Kidney tubule cell (primary cell): ENCODE results near the gene KCNJ6.
"Not testable (repeated sequence)": the region's sequence is repeated elsewhere in the genome, so short reads cannot be mapped to it uniquely, and the experiment has no call there.

ENCODE experiments used
- DNase-seq: peaks from one replicate; pipeline ENCODE4 v3.0.0-alpha.2; 2018; ENCODE audit warnings: low spot score

Gene KCNJ6

DNA sequence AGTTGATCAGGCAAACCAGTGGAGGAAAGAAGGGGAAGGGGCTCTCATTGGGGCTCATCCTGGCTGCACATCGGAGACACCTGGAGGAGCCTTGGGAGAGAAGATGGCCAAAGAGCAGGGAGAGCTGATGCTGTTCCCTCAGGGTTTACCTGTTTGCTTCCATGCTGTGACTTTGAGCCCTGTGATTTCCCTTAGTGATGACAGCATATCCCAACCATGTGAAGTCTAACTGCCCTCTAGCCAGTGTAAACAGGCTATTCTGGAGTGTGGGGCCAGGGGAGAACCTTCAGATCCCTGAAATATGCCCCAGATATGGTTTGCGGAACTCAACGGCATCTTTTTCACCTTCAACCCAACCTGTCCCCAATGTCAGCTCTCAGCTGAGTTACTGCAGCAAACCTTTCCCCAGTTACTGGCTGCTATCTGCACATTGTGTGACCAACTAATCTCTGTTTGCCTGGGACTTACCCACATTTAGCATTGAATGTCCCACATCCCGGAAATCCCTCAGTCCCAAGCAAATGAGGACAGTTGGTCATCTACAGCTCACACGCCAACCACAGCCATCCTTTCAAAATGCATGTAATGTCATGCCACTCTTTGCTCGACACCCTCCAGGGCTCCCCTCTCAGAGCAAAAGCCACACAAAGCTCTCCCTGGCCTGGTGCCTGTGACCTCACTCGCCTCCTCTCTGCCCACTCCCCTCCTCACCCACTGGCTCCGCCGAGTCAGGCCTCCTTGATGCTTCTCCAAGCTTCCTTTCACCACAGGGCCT, 242.3 kb downstream of the KCNJ6 start:
- peak; percentile 19 for DNase-seq

DNA sequence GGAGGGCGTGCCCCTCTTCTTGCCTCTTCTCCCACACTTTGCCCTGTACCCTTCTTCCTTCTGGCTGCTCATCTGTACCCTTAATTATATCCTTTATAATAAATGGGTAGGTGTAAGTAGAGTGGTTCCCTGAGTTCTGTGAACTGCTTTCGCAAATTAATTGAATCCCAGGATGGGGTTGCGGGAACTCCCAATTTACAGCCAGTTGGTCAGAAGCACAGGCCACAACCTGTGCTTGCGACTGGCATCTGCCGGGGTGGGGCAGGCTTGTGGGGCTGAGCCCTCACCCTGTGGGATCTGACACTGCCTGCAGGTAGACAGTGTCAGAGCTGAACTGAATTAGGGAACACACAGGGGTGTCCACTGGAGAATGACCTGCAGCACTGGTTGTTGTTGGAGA, 244.9 kb downstream of the KCNJ6 start:
- DNase-seq: no peak

DNA sequence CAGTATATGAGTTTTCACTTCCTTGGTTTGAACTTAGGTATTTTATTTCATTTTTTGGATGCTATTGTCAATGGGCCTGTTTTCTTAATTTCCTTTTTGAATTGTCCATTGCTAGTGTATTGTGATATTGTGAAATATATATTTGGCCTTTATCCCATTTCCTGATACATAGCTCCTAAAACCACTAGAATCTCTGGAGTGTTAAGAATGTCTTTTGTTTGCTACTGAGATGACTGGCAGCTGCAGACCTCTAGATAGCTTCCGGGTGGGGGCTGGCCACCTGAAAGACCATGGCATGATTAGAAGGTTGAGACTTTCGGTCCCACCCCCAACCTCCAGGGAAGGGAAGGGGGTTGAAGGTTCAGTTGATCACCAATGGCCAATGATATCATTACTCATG, 245.4 kb downstream of the KCNJ6 start:
- DNase-seq: peak; percentile 67

DNA sequence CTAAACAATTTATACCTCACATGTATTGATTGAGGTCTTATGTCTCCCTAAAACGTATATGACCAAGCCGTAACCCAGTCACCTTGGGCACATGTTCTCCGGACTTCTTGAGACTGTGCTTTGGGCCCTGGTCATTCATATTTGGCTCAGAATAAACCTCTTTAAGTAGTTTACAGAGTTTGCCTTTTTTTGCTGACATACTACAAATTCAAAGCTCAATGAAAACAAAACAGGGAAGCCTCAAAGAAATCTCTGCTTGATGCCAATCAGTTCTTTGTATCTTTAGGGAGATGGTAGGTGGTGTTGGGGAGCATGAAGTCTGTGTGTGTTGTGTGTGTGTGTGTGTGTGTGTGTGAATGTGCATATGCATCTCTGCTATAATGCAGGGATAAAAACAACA, 247.0 kb downstream of the KCNJ6 start:
- no peak for DNase-seq

DNA sequence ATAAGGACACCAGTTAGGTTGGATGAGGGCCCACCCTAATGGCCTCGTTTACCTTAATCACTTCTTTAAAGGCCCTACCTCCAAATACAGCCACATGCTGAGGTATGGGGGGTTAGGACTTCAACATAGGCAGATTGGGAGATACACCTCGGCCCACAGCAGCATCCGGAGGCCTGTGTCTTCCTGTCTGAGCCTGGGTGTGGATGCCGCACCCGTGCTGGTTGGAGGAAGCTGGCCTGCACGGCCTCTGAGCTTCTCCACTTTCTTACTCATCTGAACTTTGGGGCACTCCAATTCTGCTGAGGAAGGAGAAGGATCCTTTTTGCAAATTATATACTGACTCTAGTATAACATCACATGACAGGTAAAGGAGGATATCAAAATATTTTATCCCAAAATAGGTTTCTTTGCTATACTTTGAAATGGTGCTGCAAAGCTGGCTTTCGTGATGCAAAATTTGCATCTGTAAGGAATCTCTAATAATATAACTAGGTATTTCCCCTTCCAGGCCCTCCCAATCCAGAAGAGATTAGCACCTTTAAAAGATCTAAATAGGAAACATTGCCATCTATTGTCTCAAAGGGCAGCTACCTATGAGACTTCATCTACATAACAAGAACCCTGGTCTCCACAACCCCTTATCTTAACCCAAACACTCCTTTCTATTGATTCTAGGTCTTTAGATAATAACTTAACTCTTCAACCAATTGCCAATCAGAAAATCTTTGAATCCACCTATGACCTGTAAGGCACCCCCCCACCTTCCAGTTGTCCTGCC, 247.6 kb downstream of the KCNJ6 start:
- DNase-seq: no peak

DNA sequence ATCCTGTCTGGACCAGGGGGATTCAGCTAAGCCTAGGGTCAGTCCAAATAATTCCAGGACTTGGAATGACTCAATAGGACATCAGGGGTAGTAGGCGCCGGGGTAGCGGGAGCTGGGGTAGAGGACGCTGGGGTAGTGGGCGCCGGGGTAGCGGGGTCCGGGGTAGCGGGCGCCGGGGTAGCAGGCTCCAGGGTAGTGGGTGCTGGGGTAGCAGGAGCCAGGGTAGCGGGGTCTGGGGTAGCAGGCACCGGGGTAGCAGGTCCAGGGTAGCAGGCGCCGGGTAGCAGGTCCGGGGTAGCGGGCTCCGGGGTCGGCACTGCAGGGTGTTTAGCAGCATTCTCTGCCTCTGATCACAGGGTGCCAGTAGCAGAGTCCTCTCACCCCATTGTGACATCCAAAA, 248.9 kb downstream of the KCNJ6 start:
- DNase-seq: no peak

DNA sequence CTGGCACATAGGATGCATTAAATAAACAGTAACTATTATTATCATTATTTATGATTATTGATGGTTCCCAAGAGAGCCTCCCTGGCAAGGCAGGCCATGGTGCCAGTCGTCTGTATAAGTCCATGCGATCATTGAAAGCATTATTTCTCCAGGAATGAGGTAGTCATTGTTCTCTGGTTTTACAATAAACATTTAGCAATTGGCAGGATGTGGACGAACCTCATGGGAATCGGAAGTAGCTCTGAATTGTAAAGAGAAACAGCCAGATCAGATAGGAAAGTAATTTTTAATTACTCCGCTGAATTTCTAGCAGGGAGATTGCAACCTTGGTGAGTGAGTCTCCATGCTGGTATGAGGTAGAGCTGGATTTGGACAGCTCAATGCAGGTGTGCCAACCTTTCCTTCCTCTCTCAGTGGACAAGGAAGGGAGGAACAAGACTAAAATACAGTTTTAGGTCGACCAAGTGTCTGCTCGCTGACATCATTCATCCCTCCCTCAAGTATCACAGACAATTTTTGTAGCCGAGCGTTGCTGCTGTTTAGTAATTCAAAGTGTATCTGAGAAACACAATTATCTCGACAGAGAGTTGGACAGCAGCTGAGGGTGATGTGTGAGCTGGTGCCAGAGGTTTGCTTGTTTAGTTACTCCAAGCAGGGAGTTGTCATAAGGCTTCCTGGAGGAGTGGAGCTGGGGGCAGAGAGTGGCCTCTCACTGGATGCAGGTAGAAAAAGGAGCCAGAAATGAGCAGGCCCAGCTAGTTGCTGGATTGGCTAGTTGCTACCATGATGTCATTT, 250.8 kb downstream of the KCNJ6 start:
- no peak for DNase-seq

DNA sequence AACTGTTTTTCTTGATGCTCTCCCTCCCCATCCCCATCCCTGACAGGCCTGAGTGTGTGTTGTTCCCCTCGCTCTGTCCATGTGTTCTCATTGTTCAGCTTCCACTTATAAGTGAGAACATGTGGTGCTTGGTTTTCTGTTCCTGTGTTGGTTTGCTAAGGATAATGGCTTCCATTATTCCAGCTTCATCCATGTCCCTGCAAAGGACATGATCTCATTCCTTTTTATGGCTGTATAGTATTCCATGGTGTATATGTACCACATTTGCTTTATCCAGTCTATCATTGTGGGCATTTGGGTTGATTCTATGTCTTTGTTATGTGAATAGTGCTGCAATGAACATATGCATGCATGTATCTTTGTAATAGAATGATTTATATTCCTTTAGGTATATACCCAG, 254.0 kb downstream of the KCNJ6 start:
- DNase-seq: not testable (repeated sequence)

DNA sequence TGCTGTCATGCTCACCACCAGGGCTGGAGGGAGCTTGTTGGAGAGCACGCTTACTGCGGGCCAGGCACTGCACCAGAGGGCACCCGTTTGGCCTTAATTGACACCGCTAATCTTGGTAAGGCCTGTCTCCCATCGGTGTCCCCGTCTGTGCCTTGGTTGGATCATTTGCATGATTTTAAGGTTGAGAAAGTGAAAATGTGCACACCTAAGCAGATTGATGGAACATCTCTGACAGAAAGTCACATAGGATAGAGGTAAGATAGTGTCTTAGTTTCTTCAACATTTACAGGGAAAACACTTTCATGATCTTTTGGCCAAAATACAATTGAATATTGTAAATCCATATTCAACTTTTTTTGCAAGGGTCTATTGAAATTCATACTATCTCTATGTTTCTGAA, 255.5 kb downstream of the KCNJ6 start:
- DNase-seq: no peak

DNA sequence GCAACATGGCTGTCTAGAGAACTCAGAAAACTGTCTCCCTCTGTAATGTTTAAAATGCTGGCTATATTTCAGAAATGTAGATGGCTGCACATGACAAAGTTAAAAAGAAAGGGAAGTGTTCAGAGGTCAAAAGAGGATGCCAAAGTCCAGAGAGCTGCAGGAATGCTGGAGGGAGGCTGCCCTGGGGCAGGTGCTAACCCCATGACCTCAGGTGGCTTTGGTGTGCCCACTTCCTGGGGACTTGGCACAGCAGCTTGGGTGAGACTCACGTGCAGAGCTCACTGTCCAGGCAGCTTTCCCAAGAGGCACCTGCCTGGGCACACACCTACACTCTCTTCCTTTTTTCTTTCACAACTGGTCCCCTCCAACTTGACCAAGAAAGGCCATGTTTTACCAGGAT, 256.4 kb downstream of the KCNJ6 start:
- DNase-seq: peak; percentile 52

DNA sequence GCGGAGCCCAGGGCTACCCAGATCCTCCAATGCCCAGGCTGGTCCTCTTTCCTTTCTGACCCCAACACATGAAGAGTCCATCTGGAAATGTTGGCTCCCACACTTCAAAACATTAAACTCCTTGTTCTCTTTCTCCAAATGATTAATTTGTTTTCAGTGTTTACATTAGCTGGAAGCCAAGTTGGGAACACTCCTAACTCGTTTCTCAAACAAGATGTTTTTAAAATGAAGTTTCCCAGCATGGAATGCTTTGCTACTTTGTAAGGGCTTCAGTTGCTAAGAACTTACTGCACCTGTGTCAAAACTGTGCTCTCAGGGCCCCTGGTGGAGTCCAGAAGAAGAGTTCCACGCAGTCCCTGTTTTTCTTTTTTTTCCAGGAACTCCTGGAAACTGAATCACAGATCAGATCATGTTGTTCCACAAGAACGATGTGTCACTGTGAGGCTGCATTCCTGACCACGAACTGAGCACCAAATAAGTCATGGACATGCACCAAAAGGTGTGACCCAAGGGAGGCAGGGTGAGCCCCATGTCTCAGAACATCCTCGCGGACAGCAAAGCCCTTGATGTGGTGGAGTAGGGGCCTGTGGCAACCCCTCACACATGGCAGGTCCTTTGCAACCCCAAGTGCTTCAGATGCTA, 257.3 kb downstream of the KCNJ6 start:
- peak; percentile 94 for DNase-seq

DNA sequence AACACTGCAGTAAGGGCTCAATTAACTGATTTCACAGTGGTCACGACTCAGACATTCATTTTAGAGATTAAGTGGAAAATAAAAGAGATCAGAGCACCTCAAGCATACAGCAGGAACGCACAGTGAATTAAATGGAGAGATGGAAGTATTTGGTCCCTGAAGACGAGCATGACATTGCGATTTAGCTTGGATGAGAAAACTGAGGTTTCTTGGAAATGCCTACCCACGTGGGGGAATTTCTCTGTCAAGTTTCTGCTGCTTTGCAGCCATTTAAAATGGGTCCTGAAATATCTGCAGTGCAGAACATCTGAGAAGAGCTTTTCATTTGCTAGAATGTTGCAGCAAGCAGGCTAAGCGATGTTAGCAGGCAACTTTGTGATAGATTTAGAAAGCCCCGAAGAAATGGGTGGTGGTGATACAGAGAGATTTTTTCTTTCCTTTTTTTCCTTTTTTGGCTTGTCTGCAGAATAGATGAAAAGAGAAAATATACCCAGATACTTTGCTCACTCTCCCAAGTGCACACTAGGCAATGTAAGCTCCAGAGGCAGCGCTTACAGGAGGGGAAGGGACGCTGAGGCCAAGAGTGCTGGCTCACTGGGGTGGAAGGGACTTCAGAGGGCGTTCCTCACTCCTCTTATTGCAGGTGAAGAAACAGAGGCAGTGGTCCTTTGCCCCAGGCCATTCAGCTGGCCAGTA, 258.0 kb downstream of the KCNJ6 start:
- DNase-seq: no peak

DNA sequence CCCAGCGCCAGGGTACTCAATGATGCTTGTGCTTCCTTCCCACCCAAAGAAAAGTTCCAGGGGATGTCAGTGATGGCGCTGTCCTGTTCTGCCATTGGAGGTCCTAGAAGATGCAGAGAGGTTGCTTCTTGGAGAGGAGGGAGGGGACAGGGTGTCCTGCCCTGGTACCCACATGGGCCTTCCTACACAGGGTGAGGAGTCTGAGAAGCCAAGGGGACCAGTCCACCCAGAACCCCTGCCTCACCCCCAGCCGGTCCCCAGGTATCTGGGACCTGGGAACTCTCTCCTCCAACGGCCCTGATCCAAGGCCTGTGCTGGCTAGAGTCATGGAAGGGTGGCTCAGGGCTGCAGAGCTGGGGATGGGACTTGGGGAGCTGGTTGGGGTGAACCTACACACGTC, 259.4 kb downstream of the KCNJ6 start:
- no peak for DNase-seq

DNA sequence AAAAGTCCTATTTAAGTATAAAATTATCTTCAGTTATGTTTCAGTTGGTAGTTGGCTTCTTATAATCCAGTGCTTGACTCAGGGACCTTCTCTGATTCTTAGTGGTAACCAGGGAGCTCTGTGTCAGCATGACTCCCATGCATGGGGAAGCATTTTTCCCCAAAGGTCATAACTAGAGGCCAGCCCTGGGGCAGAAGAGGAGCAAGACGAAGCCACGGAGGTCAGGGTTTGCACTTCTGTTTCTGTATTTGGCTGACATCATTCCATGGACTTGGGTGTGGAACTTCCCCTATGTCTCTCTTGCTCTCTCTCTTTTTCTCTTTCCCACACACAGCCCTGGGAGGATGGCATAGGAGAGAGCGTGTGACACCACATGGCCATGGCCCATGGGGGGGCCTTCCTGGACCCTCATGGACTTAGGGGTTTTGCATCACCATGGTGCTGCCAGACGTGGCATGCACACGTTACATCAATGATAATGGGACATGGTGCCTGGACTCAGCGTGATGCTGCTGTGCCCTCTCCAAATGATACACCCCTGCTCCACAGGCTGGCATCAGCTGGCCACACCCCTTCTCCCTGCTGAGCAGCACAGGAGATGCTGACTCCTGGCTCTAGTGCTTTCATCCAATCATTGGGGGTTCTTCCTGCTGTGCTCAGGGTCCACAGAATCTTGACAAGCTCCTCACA, 260.5 kb downstream of the KCNJ6 start:
- no peak for DNase-seq

DNA sequence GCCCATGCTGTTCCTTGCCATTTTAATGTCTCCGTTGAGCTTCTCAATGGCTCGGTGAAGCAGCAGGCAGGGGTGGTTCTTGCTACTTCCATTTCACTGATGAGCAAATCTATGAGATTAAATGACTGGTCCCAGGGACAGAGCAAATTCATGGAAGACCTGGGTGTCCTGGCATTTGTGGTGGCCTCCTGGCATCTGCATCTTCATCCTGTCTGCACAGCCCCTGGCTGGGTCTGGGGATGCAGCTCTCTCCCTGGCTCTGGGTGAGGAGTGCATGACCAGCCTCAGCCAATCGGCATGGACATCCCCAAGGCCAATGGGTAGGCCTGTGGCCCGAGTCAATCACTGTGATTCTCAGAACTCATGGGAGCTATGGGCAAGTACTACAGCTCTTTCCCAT, 261.7 kb downstream of the KCNJ6 start:
- DNase-seq: no peak

DNA sequence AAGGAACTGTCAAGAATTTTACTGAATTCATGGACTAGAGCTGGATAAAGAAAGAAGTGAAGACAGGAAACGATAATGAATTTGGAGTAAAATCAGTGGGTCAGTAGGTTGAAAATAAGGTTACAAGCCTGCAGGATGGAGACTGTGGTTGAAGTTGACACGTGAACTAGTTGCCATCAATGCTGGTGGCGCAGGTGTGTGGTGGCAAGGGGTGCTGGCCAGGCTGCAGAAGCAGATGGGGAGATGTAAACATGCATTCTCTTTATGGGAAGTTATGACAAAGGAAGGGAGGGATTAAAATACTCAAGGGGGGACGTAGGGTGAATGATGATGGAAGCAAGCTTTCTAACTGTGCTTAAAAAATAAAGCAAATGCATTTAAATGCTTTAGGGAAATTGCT, 263.1 kb downstream of the KCNJ6 start:
- DNase-seq: no peak

DNA sequence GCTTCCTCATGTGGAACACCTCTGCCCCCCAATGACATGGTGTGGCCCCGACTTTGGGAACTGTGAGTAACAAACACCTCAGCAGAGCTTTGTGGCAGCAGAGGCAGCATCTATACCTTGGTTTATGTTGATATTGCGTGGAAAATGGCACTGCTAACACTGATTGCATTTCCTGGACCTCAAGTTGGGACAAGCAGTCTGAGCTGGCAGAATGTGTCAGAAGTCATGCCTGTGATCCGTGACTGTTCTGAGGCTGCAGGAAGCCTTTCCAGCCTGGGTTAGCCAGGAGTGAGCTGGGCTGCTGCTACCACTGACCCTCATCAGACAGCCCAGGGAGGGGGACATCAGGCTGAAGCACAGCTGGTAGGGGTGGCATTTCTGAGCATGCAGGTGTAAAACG, 268.5 kb downstream of the KCNJ6 start:
- DNase-seq: peak; percentile 72

DNA sequence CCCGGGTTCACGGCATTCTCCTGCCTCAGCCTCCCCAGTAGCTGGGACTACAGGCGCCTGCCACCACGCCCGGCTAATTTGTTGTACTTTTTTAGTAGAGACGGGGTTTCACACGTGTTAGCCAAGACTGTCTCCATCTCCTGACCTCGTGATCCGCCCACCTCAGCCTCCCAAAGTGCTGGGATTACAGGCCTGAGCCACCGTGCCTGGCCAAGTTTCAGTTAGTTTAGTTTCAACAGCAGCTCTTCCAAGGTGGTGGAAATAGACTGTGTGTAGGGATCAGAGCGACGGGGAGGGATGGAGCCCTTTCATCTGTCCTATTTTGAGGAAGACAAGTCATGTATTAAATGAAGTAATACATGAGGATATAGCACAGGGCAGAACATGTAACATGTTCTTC, 269.5 kb downstream of the KCNJ6 start:
- not testable (repeated sequence) for DNase-seq

DNA sequence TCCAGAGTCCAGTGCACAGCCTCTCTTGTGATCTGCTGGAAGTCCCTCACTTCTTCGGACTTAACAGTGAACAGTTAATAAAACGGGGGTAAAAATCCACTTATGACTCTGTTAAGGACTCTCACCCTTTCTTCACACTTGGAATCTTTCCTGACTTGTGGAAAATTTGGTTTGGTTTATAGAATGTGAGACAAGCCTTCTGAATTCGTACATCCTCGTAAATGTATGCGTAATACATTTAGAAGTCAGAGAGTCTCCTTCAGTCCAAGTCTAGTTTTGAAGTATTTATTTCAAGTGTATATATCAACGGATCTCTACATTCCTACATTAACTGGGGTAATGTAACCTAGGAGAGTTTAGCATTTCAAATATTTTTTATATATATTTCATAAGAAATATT, 270.4 kb downstream of the KCNJ6 start:
- DNase-seq: no peak

DNA sequence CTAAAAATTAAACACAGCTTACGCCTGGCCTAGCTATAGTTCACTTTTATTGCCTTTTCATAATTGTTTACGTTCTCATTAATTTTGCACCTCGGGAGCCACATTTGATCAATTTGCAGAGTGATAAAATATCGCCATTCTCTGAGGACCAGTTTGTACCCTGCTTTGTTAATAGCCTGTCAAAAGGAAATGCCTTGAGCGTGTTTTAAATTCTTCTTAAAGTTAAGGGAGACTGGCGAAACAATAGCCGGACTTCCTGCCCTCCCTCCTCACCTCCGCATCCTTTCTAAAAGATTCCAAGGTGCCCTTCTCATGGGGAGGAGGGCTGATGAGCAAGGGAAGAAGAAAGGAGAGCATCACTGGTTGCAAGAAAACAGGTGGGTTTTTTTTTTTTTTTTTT, 271.6 kb downstream of the KCNJ6 start:
- no peak for DNase-seq

DNA sequence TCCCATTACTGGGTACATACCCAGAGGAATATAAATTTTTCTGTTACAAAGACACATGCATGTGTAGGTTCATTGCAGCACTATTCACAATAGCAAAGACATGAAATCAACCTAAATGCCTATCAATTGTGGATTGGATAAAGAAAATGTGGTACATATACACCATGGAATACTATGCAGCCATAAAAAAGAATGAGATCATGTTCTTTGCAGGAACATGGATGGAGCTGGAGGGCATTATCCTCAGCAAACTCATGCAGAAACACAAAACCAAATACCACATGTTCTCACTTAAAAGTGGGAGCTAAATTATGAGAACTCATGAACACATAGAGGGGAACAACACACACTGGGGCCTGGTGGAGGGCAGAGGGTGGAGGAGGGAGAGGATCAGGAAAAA, 272.4 kb downstream of the KCNJ6 start:
- not testable (repeated sequence) for DNase-seq
